Measurements from ENCODE around the gene ZKSCAN5. TPM values are rescaled to one million over a fixed set of nuclear protein-coding genes. Genes with fewer than 3 reads are reported as not detected.

Gene ZKSCAN5
- total RNA-seq, 1 experiment from 2014 or later: 13.3 TPM

- POLR2A ChIA-PET (ENCODE audit: low non-redundant PET): no interaction called here
- Histone ChIP-seq H3K9me3 (ENCODE audit: low read depth, low read length, poor library complexity, severe bottlenecking) (no peaks in the 10 kb centered on the region), H3K4me3 (ENCODE audit: low read depth, low read length, poor library complexity, severe bottlenecking) (peak overlapping the region; percentile 89), H3K27me3 (replicated peaks; ENCODE audit: insufficient read depth, low read depth, low read length, poor library complexity) (no peaks in the 10 kb centered on the region), H3K4me1 (ENCODE audit: insufficient read depth, low read length, poor library complexity, severe bottlenecking) (peaks cover 9% of the 10 kb centered on the region), H3K36me3 (ENCODE audit: insufficient read depth, low read length, poor library complexity, severe bottlenecking) (no peaks in the 10 kb centered on the region), H3K27ac (ENCODE audit: low read depth, low read length, poor library complexity, severe bottlenecking) (peak overlapping the region; percentile 91)
- TF ChIP-seq EZH2 (IDR thresholded peaks at IDR 0.05; ENCODE audit: borderline replicate concordance, low read depth, low read length, poor library complexity, severe bottlenecking) (no peak), CTCF (conservative IDR thresholded peaks at IDR 0.05; ENCODE audit: low read depth, low read length) (no peak)
- BruUV-seq (replicated peaks): no TSS peak
- intact Hi-C loops (cut with micrococcal nuclease; ENCODE audit: unreplicated experiment): no loop called here
- peak; percentile 99 for DNase-seq (ENCODE audit: low spot score)
- CTCF ChIA-PET: no interaction called here
Measured at GRCh38 chr7:99504281-99504602, 220 bp upstream of the ZKSCAN5 start.

GRCh38 chr7:99505324-99505662 is 831 bp downstream of the ZKSCAN5 start:
- intact Hi-C loops (cut with micrococcal nuclease; ENCODE audit: unreplicated experiment): no loop called here
- BruUV-seq (replicated peaks): TSS peak; percentile 65
- TF ChIP-seq EZH2 (IDR thresholded peaks at IDR 0.05; ENCODE audit: borderline replicate concordance, low read depth, low read length, poor library complexity, severe bottlenecking): no peak
- TF ChIP-seq CTCF (conservative IDR thresholded peaks at IDR 0.05; ENCODE audit: low read depth, low read length): no peak
- ChIA-PET CTCF (no interaction called here), POLR2A (ENCODE audit: low non-redundant PET) (no interaction called here)
- Histone ChIP-seq H3K4me3 (ENCODE audit: low read depth, low read length, poor library complexity, severe bottlenecking) (peak overlapping the region; percentile 89), H3K36me3 (ENCODE audit: insufficient read depth, low read length, poor library complexity, severe bottlenecking) (no peaks in the 10 kb centered on the region), H3K27me3 (replicated peaks; ENCODE audit: insufficient read depth, low read depth, low read length, poor library complexity) (no peaks in the 10 kb centered on the region), H3K4me1 (ENCODE audit: insufficient read depth, low read length, poor library complexity, severe bottlenecking) (peaks cover 9% of the 10 kb centered on the region), H3K27ac (ENCODE audit: low read depth, low read length, poor library complexity, severe bottlenecking) (peak overlapping the region; percentile 91), H3K9me3 (ENCODE audit: low read depth, low read length, poor library complexity, severe bottlenecking) (no peaks in the 10 kb centered on the region)
- no peak for DNase-seq (ENCODE audit: low spot score)

- intact Hi-C loops (cut with micrococcal nuclease; ENCODE audit: unreplicated experiment): no loop called here
- BruUV-seq (replicated peaks): no TSS peak
- ChIA-PET POLR2A (ENCODE audit: low non-redundant PET) (no interaction called here), CTCF (no interaction called here)
- H3K9me3 ChIP-seq (ENCODE audit: low read depth, low read length, poor library complexity, severe bottlenecking): no peaks in the 10 kb centered on the region
- no peaks in the 10 kb centered on the region for H3K27me3 ChIP-seq (replicated peaks; ENCODE audit: insufficient read depth, low read depth, low read length, poor library complexity)
- no peak overlapping the region for H3K27ac ChIP-seq (ENCODE audit: low read depth, low read length, poor library complexity, severe bottlenecking)
- DNase-seq (ENCODE audit: low spot score): no peak
- no peak overlapping the region for H3K4me3 ChIP-seq (ENCODE audit: low read depth, low read length, poor library complexity, severe bottlenecking)
- TF ChIP-seq EZH2 (IDR thresholded peaks at IDR 0.05; ENCODE audit: borderline replicate concordance, low read depth, low read length, poor library complexity, severe bottlenecking) (no peak), CTCF (conservative IDR thresholded peaks at IDR 0.05; ENCODE audit: low read depth, low read length) (no peak)
- H3K36me3 ChIP-seq (ENCODE audit: insufficient read depth, low read length, poor library complexity, severe bottlenecking): peaks cover 29% of the 10 kb centered on the region
- no peaks in the 10 kb centered on the region for H3K4me1 ChIP-seq (ENCODE audit: insufficient read depth, low read length, poor library complexity, severe bottlenecking)
Measured at GRCh38 chr7:99514050-99514449, 9.6 kb downstream of the ZKSCAN5 start.

Measured in A673 (cell line).